Measurements from ENCODE around the gene ADSS1.

The ADSS1 gene

DNA sequence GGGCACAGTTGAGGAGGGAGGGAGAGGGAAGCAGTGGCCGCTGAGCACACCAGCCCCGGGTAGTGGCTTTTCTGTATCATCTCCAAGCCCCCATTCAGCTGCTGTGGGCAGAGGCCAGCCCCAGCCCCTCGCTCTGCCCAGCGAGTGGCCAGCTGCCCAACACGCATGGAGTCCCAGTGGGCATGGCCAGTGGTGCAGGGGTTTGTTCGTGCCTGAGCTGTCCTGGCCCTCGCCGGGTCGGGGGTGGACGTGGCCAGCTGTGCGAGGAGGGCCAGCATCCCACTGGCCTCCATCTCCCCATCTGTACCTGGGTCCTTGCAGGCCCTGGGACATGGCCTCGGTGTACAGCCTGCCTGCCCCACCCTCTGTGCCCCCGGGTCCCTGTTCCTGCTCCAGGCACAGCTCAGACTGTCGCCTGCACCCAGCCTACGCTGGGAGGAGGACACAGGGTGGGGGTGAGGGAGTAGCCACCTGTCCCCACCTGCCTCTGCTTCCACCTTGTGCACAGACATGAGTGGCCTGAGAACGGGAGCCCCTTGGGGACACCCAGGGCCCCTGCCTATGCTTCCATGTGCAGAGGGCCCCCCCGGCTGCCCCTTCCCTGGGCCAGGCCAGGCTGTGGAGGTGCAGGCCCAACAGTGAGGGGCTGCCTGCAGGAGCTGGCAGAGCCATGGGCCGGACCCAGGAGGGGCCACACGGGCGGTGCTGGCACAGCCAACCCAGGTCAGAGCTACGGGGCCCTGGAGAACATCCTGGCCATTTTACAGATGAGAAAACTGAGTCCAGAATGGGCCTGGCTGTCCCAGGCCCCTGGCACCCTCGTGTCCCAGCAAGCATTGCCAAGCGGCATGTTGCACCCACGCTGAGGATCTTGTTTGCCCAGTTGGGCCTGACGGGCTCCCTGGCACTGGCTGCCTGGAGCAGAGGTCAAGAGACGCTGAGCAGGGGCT is 30.3 kb upstream of the ADSS1 start:
- Histone ChIP-seq H3K27ac (ENCODE audit: low read length) (no peak overlapping the region), H3K9me3 (ENCODE audit: control insufficient read depth, insufficient read depth, low read length) (no peaks in the 10 kb centered on the region), H3K4me3 (ENCODE audit: low read length) (no peak overlapping the region), H3K4me1 (ENCODE audit: control insufficient read depth, insufficient read depth, low read length) (peaks cover 18% of the 10 kb centered on the region), H3K27me3 (ENCODE audit: control insufficient read depth, insufficient read depth, low read length) (no peaks in the 10 kb centered on the region), H3K36me3 (ENCODE audit: control insufficient read depth, insufficient read depth, low read length) (peaks cover 10% of the 10 kb centered on the region; the same call in 1 of the 2 replicates)
- no peak for DNase-seq (ENCODE audit: low read depth, low spot score)
- WGBS (ENCODE audit: insufficient coverage, insufficient read length), result no CpG with 5 or more reads among the region's 26 CpGs

DNA sequence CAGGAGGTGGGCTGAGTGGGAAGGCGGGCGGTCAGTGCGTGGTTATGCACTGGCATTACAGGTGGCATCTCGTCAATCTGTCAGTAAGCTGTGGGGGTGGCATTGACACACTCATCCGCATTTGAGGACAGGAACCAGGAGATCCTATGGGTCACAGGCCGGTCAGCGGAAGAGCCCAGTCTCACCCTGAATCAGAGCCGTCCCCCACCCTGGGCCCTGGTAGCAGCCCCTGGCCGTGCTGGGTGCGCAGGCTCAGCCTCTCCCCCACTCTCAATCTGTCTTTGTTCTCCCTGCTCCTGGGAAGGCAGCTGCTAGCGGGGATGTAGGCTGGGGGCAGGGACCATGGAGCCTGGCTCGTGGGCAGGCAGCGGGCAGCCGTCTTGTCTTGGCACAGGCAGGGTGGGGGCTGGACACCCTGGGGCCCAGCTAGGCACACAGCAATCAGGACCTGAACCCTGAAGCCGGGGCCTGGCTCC is 29.5 kb upstream of the ADSS1 start:
- H3K27ac ChIP-seq (ENCODE audit: low read length), result no peak overlapping the region
- WGBS (ENCODE audit: insufficient coverage, insufficient read length), result no CpG with 5 or more reads among the region's 15 CpGs
- H3K36me3 ChIP-seq (ENCODE audit: control insufficient read depth, insufficient read depth, low read length), result peaks cover 10% of the 10 kb centered on the region; the same call in 1 of the 2 replicates

DNA sequence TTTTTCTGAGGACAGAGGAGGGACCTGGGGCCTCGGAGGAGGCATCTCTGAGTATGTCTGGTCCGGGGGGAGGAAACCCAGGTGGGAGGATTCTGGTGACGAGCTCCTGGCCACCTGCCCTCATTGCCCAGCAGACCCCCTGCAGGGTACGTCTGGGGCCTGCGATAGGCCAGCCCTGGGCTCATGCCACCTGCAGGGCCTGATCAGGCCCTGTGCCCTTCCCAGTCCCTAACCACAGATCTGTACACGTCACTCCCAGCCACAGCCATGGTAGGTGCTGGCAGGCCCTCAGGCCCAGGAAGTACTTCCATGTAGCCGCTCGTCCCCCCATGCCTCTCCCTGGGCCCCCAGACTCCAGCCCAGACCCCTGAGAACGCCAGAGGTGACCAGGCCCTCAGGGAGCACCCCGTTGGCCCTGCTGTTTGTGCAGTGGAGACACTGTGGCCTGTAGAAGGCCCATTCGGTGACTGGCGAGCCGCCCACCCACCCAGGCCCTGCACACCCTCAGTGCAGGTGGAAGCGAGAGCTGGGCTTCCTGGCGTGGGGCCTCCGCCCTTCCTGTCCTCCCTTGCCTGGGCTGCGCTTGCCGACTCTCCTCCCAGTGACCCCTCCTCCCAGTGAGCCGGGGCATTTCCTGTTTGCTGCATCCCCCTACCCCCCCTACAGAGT is 28.9 kb upstream of the ADSS1 start:
- WGBS (ENCODE audit: insufficient coverage, insufficient read length), result no CpG with 5 or more reads among the region's 19 CpGs
- H3K4me1 ChIP-seq (ENCODE audit: control insufficient read depth, insufficient read depth, low read length), result peaks cover 17% of the 10 kb centered on the region
- H3K4me3 ChIP-seq (ENCODE audit: low read length), result no peak overlapping the region
- peaks cover 10% of the 10 kb centered on the region; the same call in 1 of the 2 replicates for H3K36me3 ChIP-seq (ENCODE audit: control insufficient read depth, insufficient read depth, low read length)
- no peak overlapping the region for H3K27ac ChIP-seq (ENCODE audit: low read length)
- DNase-seq (ENCODE audit: low read depth, low spot score), result no peak
- H3K27me3 ChIP-seq (ENCODE audit: control insufficient read depth, insufficient read depth, low read length), result no peaks in the 10 kb centered on the region
- H3K9me3 ChIP-seq (ENCODE audit: control insufficient read depth, insufficient read depth, low read length), result no peaks in the 10 kb centered on the region

More for the DNA sequence above, 29.5 kb upstream of the ADSS1 start:
- Histone ChIP-seq H3K4me1 (ENCODE audit: control insufficient read depth, insufficient read depth, low read length) (peaks cover 17% of the 10 kb centered on the region), H3K27me3 (ENCODE audit: control insufficient read depth, insufficient read depth, low read length) (no peaks in the 10 kb centered on the region), H3K4me3 (ENCODE audit: low read length) (no peak overlapping the region), H3K9me3 (ENCODE audit: control insufficient read depth, insufficient read depth, low read length) (no peaks in the 10 kb centered on the region)
- DNase-seq (ENCODE audit: low read depth, low spot score), result no peak

DNA sequence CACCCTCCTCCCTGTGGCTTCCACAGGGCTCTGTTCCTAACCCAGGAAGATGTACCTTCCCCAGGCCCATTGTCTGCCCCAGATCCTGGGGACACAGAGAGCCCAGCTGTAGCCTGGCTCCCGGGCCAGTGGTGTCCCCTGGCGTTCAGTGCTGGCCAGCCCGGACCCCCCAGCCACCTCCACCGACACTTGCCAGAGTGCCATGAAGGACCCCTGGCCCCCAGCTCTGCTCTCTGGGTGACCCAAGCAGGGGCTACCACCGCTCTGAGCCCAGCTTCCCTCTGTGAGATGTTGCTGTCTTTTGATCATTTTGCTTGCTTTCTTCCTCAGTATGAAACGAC is 28.4 kb upstream of the ADSS1 start:
- H3K9me3 ChIP-seq (ENCODE audit: control insufficient read depth, insufficient read depth, low read length), result no peaks in the 10 kb centered on the region
- DNase-seq (ENCODE audit: low read depth, low spot score), result no peak
- H3K4me1 ChIP-seq (ENCODE audit: control insufficient read depth, insufficient read depth, low read length), result peaks cover 16% of the 10 kb centered on the region
- H3K36me3 ChIP-seq (ENCODE audit: control insufficient read depth, insufficient read depth, low read length), result peaks cover 10% of the 10 kb centered on the region; the same call in 1 of the 2 replicates
- no peak overlapping the region for H3K4me3 ChIP-seq (ENCODE audit: low read length)
- no CpG with 5 or more reads among the region's 6 CpGs for WGBS (ENCODE audit: insufficient coverage, insufficient read length)
- H3K27ac ChIP-seq (ENCODE audit: low read length), result no peak overlapping the region
- H3K27me3 ChIP-seq (ENCODE audit: control insufficient read depth, insufficient read depth, low read length), result no peaks in the 10 kb centered on the region

DNA sequence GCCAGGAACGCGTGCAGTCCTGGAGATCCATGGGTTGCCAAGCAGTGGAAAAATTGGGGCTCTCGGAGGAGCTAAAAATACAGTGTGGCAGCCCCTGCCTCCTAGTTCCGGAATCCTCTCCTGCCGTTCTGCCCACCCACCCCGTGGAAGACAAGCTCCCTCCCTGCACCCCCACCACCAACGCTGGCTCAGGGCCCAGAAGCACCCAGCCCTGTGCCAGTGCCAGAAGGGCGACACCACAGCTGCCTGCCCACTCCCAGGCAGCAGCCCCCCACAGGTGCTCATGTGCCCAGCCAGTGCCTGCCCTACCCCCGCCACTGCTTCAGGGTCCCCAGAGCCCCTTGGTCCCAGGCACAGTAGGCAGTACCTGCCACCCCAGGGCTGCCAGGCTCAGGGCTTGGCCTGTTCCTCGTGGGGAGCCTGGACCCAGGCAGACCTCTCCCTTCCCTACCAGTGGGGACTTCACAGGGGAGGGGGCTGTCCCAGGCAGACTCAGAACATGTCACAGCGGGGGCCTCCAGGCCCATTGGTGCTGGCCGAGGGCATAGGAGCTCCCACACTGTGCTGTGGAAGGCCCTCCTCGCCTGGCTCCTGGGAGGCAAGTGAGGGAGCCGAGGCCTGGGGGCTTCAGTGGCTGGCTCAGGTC is 27.2 kb upstream of the ADSS1 start:
- no CpG with 5 or more reads among the region's 14 CpGs for WGBS (ENCODE audit: insufficient coverage, insufficient read length)
- Histone ChIP-seq H3K4me3 (ENCODE audit: low read length) (no peak overlapping the region), H3K27me3 (ENCODE audit: control insufficient read depth, insufficient read depth, low read length) (no peaks in the 10 kb centered on the region), H3K27ac (ENCODE audit: low read length) (no peak overlapping the region), H3K9me3 (ENCODE audit: control insufficient read depth, insufficient read depth, low read length) (no peaks in the 10 kb centered on the region), H3K4me1 (ENCODE audit: control insufficient read depth, insufficient read depth, low read length) (peaks cover 14% of the 10 kb centered on the region), H3K36me3 (ENCODE audit: control insufficient read depth, insufficient read depth, low read length) (peaks cover 15% of the 10 kb centered on the region; the same call in 1 of the 2 replicates)
- DNase-seq (ENCODE audit: low read depth, low spot score), result no peak

DNA sequence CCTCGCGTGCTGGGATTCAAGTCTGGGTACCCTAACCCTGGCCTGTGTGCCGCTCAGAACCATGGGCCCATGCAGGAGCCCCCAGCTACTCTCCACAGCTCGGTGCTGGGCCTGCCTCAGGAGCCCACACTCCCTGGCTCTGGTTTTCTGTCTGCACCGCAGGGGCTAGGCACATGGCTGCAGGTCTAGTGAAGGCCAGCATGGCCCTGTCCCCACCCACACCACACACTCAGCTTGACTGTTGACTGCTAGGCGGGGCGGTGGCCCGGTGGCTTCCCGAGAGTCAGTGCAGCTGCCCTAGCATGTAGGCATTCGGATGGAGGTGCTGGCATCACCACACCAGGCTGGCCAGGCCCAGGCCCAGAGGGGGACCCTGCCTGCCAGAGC is 26.7 kb upstream of the ADSS1 start:
- no CpG with 5 or more reads among the region's 10 CpGs for WGBS (ENCODE audit: insufficient coverage, insufficient read length)
- H3K27ac ChIP-seq (ENCODE audit: low read length), result no peak overlapping the region
- no peaks in the 10 kb centered on the region for H3K27me3 ChIP-seq (ENCODE audit: control insufficient read depth, insufficient read depth, low read length)
- peaks cover 14% of the 10 kb centered on the region for H3K4me1 ChIP-seq (ENCODE audit: control insufficient read depth, insufficient read depth, low read length)
- peaks cover 12% of the 10 kb centered on the region; the same call in 1 of the 2 replicates for H3K36me3 ChIP-seq (ENCODE audit: control insufficient read depth, insufficient read depth, low read length)
- no peak overlapping the region for H3K4me3 ChIP-seq (ENCODE audit: low read length)
- no peaks in the 10 kb centered on the region for H3K9me3 ChIP-seq (ENCODE audit: control insufficient read depth, insufficient read depth, low read length)
- no peak for DNase-seq (ENCODE audit: low read depth, low spot score)

DNA sequence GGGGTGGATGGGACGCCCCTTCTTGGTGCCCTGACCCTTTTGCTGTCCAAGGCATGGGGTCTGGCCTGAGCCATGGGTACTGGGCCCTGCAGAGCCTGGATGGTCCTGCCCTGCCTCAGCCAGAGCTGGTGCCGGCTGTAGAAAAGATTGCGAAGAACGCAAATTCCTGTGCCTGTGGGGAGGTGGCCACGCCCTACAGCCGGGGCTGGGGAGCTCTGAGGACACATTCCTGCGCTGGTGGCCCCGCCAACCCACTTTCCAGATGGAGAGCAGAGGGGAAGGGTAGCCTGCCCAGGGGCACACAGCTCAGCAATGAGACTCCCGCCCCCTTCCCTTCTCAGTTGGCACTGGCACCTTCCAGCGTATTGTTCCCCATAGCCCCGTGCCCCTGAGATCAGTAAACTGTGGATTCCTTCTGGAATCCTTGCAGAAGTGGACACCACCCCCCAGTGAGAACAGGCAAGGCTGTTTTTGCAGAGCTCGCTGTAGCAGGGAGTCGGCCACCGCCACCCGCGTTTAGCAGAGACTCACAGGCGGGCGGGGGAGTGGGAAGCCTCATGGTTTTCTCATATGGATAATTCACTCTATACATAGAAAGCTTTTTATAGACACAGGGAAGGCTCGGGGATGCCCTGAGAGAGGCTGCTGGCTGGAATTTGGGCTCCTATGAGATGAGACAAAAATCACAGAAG is 26.0 kb upstream of the ADSS1 start:
- no peak for DNase-seq (ENCODE audit: low read depth, low spot score)
- no peak overlapping the region for H3K4me3 ChIP-seq (ENCODE audit: low read length)
- H3K27me3 ChIP-seq (ENCODE audit: control insufficient read depth, insufficient read depth, low read length), result no peaks in the 10 kb centered on the region
- no peak overlapping the region for H3K27ac ChIP-seq (ENCODE audit: low read length)
- no peaks in the 10 kb centered on the region for H3K9me3 ChIP-seq (ENCODE audit: control insufficient read depth, insufficient read depth, low read length)
- peaks cover 17% of the 10 kb centered on the region for H3K36me3 ChIP-seq (ENCODE audit: control insufficient read depth, insufficient read depth, low read length)
- no CpG with 5 or more reads among the region's 19 CpGs for WGBS (ENCODE audit: insufficient coverage, insufficient read length)
- peaks cover 14% of the 10 kb centered on the region for H3K4me1 ChIP-seq (ENCODE audit: control insufficient read depth, insufficient read depth, low read length)

DNA sequence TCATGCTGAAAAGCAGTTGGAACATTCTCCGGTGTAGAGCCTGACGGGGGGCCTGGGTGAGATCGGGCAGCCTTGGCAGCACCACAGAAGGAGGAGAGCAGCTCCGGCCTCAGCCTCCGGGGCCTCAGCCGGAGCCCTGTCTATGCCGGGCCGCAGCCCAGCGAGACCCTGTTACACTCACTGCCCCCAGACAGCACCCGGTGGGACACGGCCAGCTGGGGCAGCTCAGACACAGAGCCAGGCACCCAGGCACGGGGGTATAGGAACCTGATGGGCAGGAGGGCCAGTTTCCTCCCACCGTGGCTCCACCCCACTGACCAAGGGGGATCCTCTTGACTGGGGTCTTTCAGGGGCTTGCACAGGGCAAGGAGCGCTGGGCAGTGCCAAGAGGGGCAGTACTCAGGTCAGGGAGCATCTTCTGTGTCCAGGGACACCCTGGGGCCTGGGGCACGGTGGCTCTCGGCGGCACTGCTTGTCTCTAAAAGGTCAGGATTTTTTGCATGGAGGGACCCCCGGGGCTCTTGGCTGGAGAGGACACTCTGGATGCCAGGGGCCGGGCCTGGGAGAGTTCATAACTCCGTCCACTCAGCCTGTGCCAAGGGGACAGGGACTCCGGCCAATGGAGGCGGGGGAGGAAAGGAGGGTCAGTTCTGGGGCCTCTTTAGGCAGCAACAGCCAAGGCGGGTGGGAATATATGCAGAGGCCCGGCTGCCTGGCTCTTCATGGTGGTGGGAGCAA is 25.2 kb upstream of the ADSS1 start:
- H3K4me1 ChIP-seq (ENCODE audit: control insufficient read depth, insufficient read depth, low read length), result peaks cover 14% of the 10 kb centered on the region
- no peaks in the 10 kb centered on the region for H3K9me3 ChIP-seq (ENCODE audit: control insufficient read depth, insufficient read depth, low read length)
- no peak overlapping the region for H3K27ac ChIP-seq (ENCODE audit: low read length)
- no peaks in the 10 kb centered on the region for H3K27me3 ChIP-seq (ENCODE audit: control insufficient read depth, insufficient read depth, low read length)
- peaks cover 25% of the 10 kb centered on the region for H3K36me3 ChIP-seq (ENCODE audit: control insufficient read depth, insufficient read depth, low read length)
- no peak overlapping the region for H3K4me3 ChIP-seq (ENCODE audit: low read length)
- no CpG with 5 or more reads among the region's 24 CpGs for WGBS (ENCODE audit: insufficient coverage, insufficient read length)
- no peak for DNase-seq (ENCODE audit: low read depth, low spot score)

DNA sequence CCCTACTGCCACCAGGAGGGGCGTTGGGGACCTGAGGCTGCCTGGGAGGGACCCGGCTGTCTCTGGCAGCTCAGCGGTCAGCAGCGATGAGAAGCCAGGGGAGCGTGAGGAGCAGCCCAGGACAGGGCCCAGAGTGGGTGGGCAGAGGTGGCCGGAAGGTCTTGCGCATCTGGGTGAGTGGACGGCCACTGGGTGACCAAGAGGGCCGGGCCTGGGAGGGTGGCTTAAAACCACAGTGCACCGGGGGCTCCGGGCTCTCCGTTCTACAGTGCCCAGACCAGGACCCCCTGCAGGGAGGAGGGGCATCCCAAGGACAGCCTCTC is 24.6 kb upstream of the ADSS1 start:
- DNase-seq (ENCODE audit: low read depth, low spot score), result no peak
- H3K4me1 ChIP-seq (ENCODE audit: control insufficient read depth, insufficient read depth, low read length), result peaks cover 11% of the 10 kb centered on the region
- WGBS (ENCODE audit: insufficient coverage, insufficient read length), result no CpG with 5 or more reads among the region's 12 CpGs
- no peak overlapping the region for H3K27ac ChIP-seq (ENCODE audit: low read length)
- H3K27me3 ChIP-seq (ENCODE audit: control insufficient read depth, insufficient read depth, low read length), result no peaks in the 10 kb centered on the region
- H3K36me3 ChIP-seq (ENCODE audit: control insufficient read depth, insufficient read depth, low read length), result peaks cover 28% of the 10 kb centered on the region
- H3K9me3 ChIP-seq (ENCODE audit: control insufficient read depth, insufficient read depth, low read length), result no peaks in the 10 kb centered on the region
- no peak overlapping the region for H3K4me3 ChIP-seq (ENCODE audit: low read length)

Data from iPS DF 6.9 (cell line).